Mesenchymal stem cell (in vitro differentiated cells and primary cell): ENCODE data around the gene ZSWIM6.

ENCODE experiments used
- DNase-seq: peaks from one replicate; pipeline ENCODE4 v3.0.0-alpha.2; 2013
- H2AFZ ChIP-seq: one replicate; pipeline ENCODE4 v1.6.1; 2013; ENCODE audit warnings: low read depth, mild to moderate bottlenecking, control low read depth, inconsistent platforms, low read length, moderate library complexity
- H2AK5ac ChIP-seq: 2 replicates; pipeline ENCODE4 v1.6.1; 2013; ENCODE audit warnings: low read length, moderate library complexity, mild to moderate bottlenecking, inconsistent platforms; ENCODE audit not compliant: severe bottlenecking
- H2BK120ac ChIP-seq: one replicate; pipeline ENCODE4 v1.6.1; 2013; ENCODE audit warnings: low read depth, mild to moderate bottlenecking, inconsistent platforms, low read length, moderate library complexity
- H2BK12ac ChIP-seq, 2 experiments: one replicate each; pipeline ENCODE4 v1.6.1; 2013; ENCODE audit warnings: inconsistent platforms in 2 of 2, low read length in 2 of 2, mild to moderate bottlenecking in 2 of 2, moderate library complexity in 2 of 2, control low read depth in 1 of 2
- H2BK15ac ChIP-seq: one replicate; pipeline ENCODE4 v1.6.1; 2013; ENCODE audit warnings: mild to moderate bottlenecking, low read depth, inconsistent platforms; ENCODE audit not compliant: poor library complexity, severe bottlenecking
- H2BK5ac ChIP-seq: 2 replicates; pipeline ENCODE4 v1.6.1; 2013; ENCODE audit warnings: low read depth, mild to moderate bottlenecking, low read length, control low read depth, inconsistent platforms; ENCODE audit not compliant: poor library complexity, severe bottlenecking
- H3K14ac ChIP-seq, 2 experiments: one replicate each; pipeline ENCODE4 v1.6.1; 2013; ENCODE audit warnings: inconsistent platforms in 2 of 2, low read length in 2 of 2, control low read depth in 1 of 2, mild to moderate bottlenecking in 1 of 2, moderate library complexity in 1 of 2
- H3K18ac ChIP-seq, 2 experiments: one replicate each; pipeline ENCODE4 v1.6.1; 2013; ENCODE audit warnings: inconsistent platforms in 2 of 2, low read length in 2 of 2, control low read depth in 1 of 2, low read depth in 1 of 2, mild to moderate bottlenecking in 1 of 2
- H3K23ac ChIP-seq, 2 experiments: one replicate each; pipeline ENCODE4 v1.6.1; 2013; ENCODE audit warnings: inconsistent platforms in 2 of 2, low read length in 2 of 2, mild to moderate bottlenecking in 2 of 2, moderate library complexity in 2 of 2, control low read depth in 1 of 2
- H3K27ac ChIP-seq: 2 replicates; pipeline ENCODE4 v1.5.1; 2013; ENCODE audit warnings: mild to moderate bottlenecking, moderate library complexity, low read length, control low read depth, inconsistent platforms; ENCODE audit not compliant: poor library complexity, severe bottlenecking
- H3K27me3 ChIP-seq, 2 experiments: 2 replicates each; pipeline versions ENCODE4 v1.6.1 to v1.7.0; 2013; ENCODE audit warnings: low read length in 2 of 2, mild to moderate bottlenecking in 2 of 2, moderate library complexity in 2 of 2, control low read depth in 1 of 2, inconsistent platforms in 1 of 2; ENCODE audit not compliant: control insufficient read depth in 1 of 2, insufficient read depth in 1 of 2
- H3K36me3 ChIP-seq, 2 experiments: 2 replicates each; pipeline versions ENCODE4 v1.6.1 to v1.7.0; 2013; ENCODE audit warnings: low read length in 2 of 2, control low read depth in 1 of 2, inconsistent platforms in 1 of 2, low read depth in 1 of 2, mild to moderate bottlenecking in 1 of 2; ENCODE audit not compliant: insufficient read depth in 2 of 2, control insufficient read depth in 1 of 2
- H3K4ac ChIP-seq, 2 experiments: one replicate each; pipeline ENCODE4 v1.6.1; 2013; ENCODE audit warnings: inconsistent platforms in 2 of 2, low read length in 2 of 2, mild to moderate bottlenecking in 2 of 2, moderate library complexity in 2 of 2, control low read depth in 1 of 2, low read depth in 1 of 2
- H3K4me1 ChIP-seq: 2 replicates; pipeline ENCODE4 v1.6.1; 2013; ENCODE audit warnings: low read depth, low read length, control low read depth; ENCODE audit not compliant: control insufficient read depth, insufficient read depth
- H3K4me2 ChIP-seq: 2 replicates; pipeline ENCODE4 v1.6.1; 2013; ENCODE audit warnings: low read length, mild to moderate bottlenecking, inconsistent platforms; ENCODE audit not compliant: poor library complexity, severe bottlenecking
- H3K4me3 ChIP-seq, 2 experiments: 2 replicates each; pipeline versions ENCODE4 v1.5.1 to v1.7.0; 2013; ENCODE audit warnings: low read length in 2 of 2, mild to moderate bottlenecking in 2 of 2, control low read depth in 1 of 2, low read depth in 1 of 2; ENCODE audit not compliant: insufficient read depth in 1 of 2
- H3K79me1 ChIP-seq: replicated peaks from 2 replicates; pipeline ENCODE4 v1.6.1; 2013; ENCODE audit warnings: mild to moderate bottlenecking, control low read depth, low read length, inconsistent platforms; ENCODE audit not compliant: poor library complexity, severe bottlenecking
- H3K9ac ChIP-seq: 2 replicates; pipeline ENCODE4 v1.7.0; 2013; ENCODE audit warnings: mild to moderate bottlenecking, low read length, moderate library complexity
- H3K9me3 ChIP-seq: 2 replicates; pipeline ENCODE4 v1.7.0; 2013; ENCODE audit warnings: mild to moderate bottlenecking, low read length; ENCODE audit not compliant: control insufficient read depth
- H4K8ac ChIP-seq: one replicate; pipeline ENCODE4 v1.6.1; 2013; ENCODE audit warnings: inconsistent platforms, mild to moderate bottlenecking, low read length, moderate library complexity
- H4K91ac ChIP-seq: one replicate; pipeline ENCODE4 v1.6.1; 2013; ENCODE audit warnings: mild to moderate bottlenecking, low read length, inconsistent platforms
- WGBS: methylation state at CpG from one replicate; pipeline ENCODE4 v1.1.7; 2013; ENCODE audit warnings: mixed read lengths; 5-methylcytosine and 5-hydroxymethylcytosine counted together

Gene ZSWIM6

DNA sequence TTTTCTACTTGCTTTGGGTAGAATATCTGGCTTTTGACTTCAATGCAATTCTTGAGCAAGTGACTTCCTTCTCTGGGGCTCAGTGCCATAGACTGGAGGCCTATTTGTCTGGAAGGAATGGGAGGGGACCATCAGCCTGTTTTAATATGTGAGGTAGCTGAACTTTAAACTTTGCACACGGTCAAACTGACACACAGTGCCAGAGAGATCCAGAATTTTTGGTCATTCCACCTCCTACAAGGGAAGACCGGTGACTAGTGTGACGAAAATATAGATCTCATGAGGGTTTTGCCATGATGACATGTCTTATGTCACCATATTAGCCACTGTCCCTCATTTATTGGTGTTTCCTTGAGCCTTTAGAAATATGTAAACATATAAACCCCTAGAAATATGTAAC, 44.6 kb upstream of the ZSWIM6 start:
- Histone ChIP-seq H3K4me1 (peaks cover 2% of the 10 kb centered on the region), H3K14ac (no peak overlapping the region), H3K18ac (no peak overlapping the region), H2BK5ac (no peak overlapping the region), H2BK12ac (no peak overlapping the region), H2AK5ac (peak overlapping the region; percentile 34), H3K27ac (no peak overlapping the region), H4K8ac (no peak overlapping the region), H3K23ac (no peak overlapping the region), H3K36me3 (no peaks in the 10 kb centered on the region), H3K79me1 (no peaks in the 10 kb centered on the region), H3K27me3 (no peaks in the 10 kb centered on the region), H2BK15ac (no peak overlapping the region), H4K91ac (no peak overlapping the region), H3K4ac (no peak overlapping the region), H3K9ac (peak overlapping the region; percentile 59), H2AFZ (no peak overlapping the region), H3K9me3 (no peaks in the 10 kb centered on the region), H3K4me3 (peak overlapping the region in 1 of 2 experiments; percentile 64), H3K4me2 (no peak overlapping the region), H2BK120ac (no peak overlapping the region)
- WGBS: 91% methylated on average over 3 of the region's 3 CpGs
- DNase-seq: no peak

DNA sequence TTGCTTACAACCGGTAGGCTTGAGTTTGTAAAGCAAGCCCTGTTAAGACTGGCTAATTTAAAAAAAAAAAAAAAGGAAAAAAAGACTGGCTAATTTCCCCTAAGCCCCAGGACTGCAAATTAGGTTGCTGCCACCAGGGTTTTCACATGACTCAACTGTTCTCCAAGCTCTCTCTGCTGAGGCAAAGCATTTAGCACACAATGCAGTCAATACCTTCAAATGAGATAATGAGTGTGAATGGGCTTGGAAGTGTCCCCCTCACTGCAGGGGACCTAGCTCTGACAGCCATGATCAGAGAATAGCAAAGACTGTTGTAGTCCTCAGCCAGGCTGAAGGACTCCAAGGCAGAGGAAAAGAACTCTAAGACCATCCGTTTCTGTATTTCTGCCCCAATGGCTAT, 42.8 kb upstream of the ZSWIM6 start:
- WGBS: 70% methylated on average over 2 of the region's 2 CpGs
- no peak overlapping the region for H2BK120ac ChIP-seq

DNA sequence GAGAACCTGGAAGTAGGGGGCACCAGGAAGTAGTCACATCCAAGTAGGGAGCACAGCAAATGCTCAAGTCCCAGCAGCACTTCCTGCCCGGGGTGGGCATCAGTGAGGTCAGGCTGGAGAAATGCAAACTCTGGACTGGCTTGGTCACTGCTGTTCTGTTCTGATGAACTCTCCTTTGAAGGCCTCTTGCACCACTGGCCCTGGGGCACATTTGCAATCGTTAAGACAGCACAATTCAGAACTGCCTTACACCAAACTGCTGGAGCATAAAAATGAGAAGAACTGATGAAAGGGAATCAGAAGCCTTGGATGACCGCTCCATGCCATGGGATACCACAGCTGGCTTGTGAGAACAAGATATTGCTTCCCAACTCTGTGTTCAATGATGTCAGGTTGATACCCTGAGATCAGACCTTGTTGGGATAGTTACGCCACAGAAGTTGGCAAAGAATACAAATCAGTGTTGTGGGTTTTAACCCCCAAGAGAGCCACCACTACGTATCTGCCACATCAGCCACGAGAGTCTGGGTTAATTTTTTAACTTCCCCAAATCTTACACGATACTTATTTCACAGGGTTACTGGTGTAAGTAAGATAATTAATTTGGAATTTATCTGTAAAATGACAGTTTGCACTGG, 42.3 kb upstream of the ZSWIM6 start:
- Histone ChIP-seq H3K27me3 (no peaks in the 10 kb centered on the region), H3K9me3 (no peaks in the 10 kb centered on the region), H3K9ac (no peak overlapping the region), H4K91ac (peak overlapping the region; percentile 30), H2AFZ (no peak overlapping the region), H3K4me3 (no peak overlapping the region), H3K27ac (no peak overlapping the region), H2BK12ac (peak overlapping the region; percentile 72 to 78), H2AK5ac (no peak overlapping the region), H3K23ac (peak overlapping the region in 1 of 2 experiments; percentile 14), H3K4ac (peak overlapping the region in 1 of 2 experiments; percentile 15), H3K18ac (peak overlapping the region; percentile 23 to 25), H3K36me3 (peaks cover 0 to 2% of the 10 kb centered on the region in 2 experiments), H3K4me1 (peaks cover 3% of the 10 kb centered on the region), H3K4me2 (no peak overlapping the region), H2BK120ac (no peak overlapping the region), H2BK5ac (no peak overlapping the region), H2BK15ac (no peak overlapping the region), H3K14ac (no peak overlapping the region), H3K79me1 (no peaks in the 10 kb centered on the region), H4K8ac (peak overlapping the region; percentile 77)
- 92% methylated on average over 4 of the region's 7 CpGs for WGBS
- DNase-seq: peak; percentile 20

More for the DNA sequence above, 42.8 kb upstream of the ZSWIM6 start:
- H3K4me3 ChIP-seq: no peak overlapping the region
- H3K18ac ChIP-seq: peak overlapping the region; percentile 23 to 25
- H2AFZ ChIP-seq: no peak overlapping the region
- no peak overlapping the region for H3K4me2 ChIP-seq
- no peak overlapping the region for H2AK5ac ChIP-seq
- H3K79me1 ChIP-seq: no peaks in the 10 kb centered on the region
- no peak overlapping the region for H3K27ac ChIP-seq
- peak overlapping the region in 1 of 2 experiments; percentile 15 for H3K4ac ChIP-seq
- H3K14ac ChIP-seq: no peak overlapping the region
- H4K91ac ChIP-seq: peak overlapping the region; percentile 30
- peaks cover 2% of the 10 kb centered on the region for H3K4me1 ChIP-seq
- peak overlapping the region; percentile 30 to 78 for H2BK12ac ChIP-seq
- H2BK15ac ChIP-seq: no peak overlapping the region
- H4K8ac ChIP-seq: peak overlapping the region; percentile 59
- no peak overlapping the region for H2BK5ac ChIP-seq
- H3K27me3 ChIP-seq: no peaks in the 10 kb centered on the region
- no peaks in the 10 kb centered on the region for H3K9me3 ChIP-seq
- DNase-seq: peak; percentile 22
- peak overlapping the region; percentile 0 for H3K9ac ChIP-seq
- peak overlapping the region in 1 of 2 experiments; percentile 14 for H3K23ac ChIP-seq
- H3K36me3 ChIP-seq: no peaks in the 10 kb centered on the region

DNA sequence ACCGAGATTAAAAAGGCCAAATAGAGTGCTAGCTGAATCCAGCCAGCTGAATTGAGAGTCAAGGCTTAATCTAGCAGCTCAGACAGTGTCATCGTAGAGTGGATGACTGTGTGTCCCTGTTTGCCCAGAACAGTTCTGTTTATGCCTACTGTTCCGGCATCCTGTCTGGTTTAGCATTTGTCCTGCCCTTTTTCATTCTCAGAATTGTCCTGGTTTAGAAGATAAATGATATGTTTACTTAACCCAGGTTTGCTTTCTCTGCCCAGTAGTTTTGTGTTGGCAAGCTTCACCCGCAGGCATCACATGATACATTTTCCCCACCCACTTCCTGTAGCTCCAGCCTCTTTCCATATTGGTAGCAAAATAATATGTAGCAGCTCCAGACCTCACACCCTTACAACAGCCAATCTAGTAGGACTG, 41.3 kb upstream of the ZSWIM6 start:
- Histone ChIP-seq H2BK12ac (peak overlapping the region in 1 of 2 experiments; percentile 73), H3K4me3 (no peak overlapping the region), H3K23ac (no peak overlapping the region), H4K91ac (peak overlapping the region; percentile 76), H3K36me3 (peaks cover 0 to 5% of the 10 kb centered on the region in 2 experiments), H3K4me2 (no peak overlapping the region), H3K18ac (peak overlapping the region in 1 of 2 experiments; percentile 88), H3K27me3 (no peaks in the 10 kb centered on the region), H3K14ac (no peak overlapping the region), H3K9ac (no peak overlapping the region), H3K27ac (no peak overlapping the region), H2AK5ac (no peak overlapping the region), H2BK5ac (no peak overlapping the region), H2BK120ac (no peak overlapping the region), H3K9me3 (no peaks in the 10 kb centered on the region), H3K79me1 (no peaks in the 10 kb centered on the region), H3K4me1 (peaks cover 4% of the 10 kb centered on the region), H4K8ac (peak overlapping the region; percentile 97), H2BK15ac (no peak overlapping the region), H2AFZ (no peak overlapping the region), H3K4ac (no peak overlapping the region)
- DNase-seq: peak; percentile 53
- 46% methylated on average over 3 of the region's 4 CpGs for WGBS
